GM21825 (cell line): ENCODE results near the gene ZMIZ1.

ENCODE experiments used
- ATAC-seq: cut with Tn5 transposase; IDR thresholded peaks from one replicate; pipeline ENCODE4 v1.9.1; 2021; ENCODE audit warnings: mild to moderate bottlenecking, moderate library complexity; ENCODE audit not compliant: unreplicated experiment

ZMIZ1 gene

GRCh38 chr10:79115302-79115701 is 46.5 kb downstream of the ZMIZ1 start:
- ATAC-seq = no peak

GRCh38 chr10:79116368-79116767 is 47.6 kb downstream of the ZMIZ1 start:
- ATAC-seq = no peak

DNA sequence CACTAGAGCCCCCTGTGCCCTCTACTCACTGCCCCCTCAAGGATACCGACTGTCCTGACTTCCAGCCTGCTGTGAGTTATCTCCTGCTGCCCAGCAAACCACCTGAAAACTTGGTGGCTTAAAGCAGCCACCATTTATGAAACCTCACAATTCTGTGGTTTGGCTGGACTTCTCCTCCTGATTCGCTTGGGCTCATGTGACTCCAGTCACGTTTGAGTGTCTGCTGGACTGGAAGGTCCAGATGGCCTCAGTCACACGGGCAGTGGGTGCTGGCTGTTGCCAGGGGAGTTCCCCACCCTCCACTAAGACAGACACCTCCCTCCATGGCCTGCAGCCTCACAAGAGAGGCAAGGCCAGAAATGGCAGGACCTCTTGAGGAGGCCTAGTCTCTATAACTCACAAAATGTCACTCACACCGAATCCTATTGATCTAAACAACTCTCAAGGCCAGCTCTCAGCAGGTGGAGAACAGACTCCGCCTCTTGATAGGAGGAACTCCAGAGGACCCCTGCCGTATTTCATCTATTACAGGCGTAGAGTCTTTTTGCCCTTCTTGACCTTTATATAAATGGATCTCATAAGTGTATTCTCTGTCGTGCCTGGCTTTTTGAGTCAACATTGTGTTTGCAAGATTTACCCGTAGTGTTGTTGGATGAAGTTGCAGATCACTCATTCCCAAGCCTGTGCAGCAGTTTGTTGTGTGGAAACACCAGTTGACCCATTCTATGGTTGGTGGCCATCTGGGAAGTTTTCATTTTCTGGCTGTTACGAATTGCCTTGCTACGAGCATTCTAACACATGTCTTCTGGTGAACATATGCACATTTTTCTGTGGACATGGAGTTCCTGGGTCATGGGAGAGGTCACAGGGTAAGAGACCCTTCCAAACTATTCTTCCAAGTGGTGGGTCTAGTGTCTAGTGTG is 48.3 kb downstream of the ZMIZ1 start:
- ATAC-seq = peak; percentile 82

GRCh38 chr10:79118286-79119202 is 49.8 kb downstream of the ZMIZ1 start:
- no peak for ATAC-seq

- no peak for ATAC-seq
Observed at GRCh38 chr10:79119306-79119705, 50.5 kb downstream of the ZMIZ1 start.

GRCh38 chr10:79123547-79123963 is 54.8 kb downstream of the ZMIZ1 start:
- ATAC-seq = no peak

GRCh38 chr10:79124066-79124465 is 55.3 kb downstream of the ZMIZ1 start:
- no peak for ATAC-seq

GRCh38 chr10:79125092-79125491 is 56.3 kb downstream of the ZMIZ1 start:
- no peak for ATAC-seq

GRCh38 chr10:79126351-79127080 is 57.8 kb downstream of the ZMIZ1 start:
- ATAC-seq = no peak

- ATAC-seq = no peak
Observed at GRCh38 chr10:79127151-79127961, 58.6 kb downstream of the ZMIZ1 start.

DNA sequence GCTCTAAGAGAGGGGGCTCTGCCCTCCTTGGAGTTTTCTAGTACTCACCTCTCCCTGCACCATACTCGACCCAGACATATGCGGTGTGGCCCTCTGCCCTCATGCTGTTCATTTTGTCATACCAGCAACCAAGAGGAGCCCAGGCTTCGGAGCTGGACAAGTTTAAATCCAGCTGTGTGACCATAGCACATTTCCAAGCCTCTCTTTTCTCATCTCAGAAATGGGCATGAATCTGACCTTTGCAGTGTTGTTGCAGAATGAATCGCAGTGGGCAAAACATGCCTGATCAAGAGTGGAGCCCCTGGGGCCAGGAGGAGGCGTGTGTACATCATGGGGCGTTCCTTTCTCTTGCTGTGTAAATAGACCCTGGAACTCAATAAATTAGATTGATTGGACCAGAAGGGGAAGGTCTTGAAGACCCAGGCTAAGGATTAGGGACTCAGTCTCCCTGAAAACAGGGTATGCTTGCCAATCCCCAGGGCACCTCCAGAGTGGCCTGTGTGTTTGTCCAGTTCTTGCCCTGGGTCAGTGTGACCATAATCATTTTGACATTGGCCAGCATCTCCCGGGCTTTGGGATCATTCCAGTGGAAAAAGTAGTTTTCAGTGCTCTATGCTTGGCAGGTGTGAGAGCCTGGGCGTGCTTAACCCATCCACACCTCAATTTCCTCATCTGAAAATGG is 59.6 kb downstream of the ZMIZ1 start:
- no peak for ATAC-seq

DNA sequence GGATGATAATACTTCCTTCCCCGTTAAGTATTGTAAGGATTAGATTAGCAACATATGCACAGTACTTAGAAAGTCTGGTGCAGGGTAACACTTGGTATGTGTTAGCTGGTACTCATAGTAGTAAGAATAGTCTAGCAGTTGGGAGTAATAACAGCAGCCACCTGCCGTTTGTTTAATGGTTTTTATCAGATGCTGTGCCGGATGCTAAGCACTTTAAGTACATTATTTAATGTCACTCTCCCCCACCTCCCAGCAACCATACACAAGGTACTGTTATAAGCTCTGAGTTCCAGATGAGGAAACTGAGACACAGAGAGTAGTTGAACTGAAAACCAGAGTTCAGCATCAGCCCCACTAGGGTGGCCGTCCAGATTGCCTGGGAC is 60.1 kb downstream of the ZMIZ1 start:
- ATAC-seq = no peak

- no peak for ATAC-seq
Observed at GRCh38 chr10:79129361-79129997, 60.7 kb downstream of the ZMIZ1 start.

GRCh38 chr10:79130255-79130654 is 61.5 kb downstream of the ZMIZ1 start:
- ATAC-seq = no peak

DNA sequence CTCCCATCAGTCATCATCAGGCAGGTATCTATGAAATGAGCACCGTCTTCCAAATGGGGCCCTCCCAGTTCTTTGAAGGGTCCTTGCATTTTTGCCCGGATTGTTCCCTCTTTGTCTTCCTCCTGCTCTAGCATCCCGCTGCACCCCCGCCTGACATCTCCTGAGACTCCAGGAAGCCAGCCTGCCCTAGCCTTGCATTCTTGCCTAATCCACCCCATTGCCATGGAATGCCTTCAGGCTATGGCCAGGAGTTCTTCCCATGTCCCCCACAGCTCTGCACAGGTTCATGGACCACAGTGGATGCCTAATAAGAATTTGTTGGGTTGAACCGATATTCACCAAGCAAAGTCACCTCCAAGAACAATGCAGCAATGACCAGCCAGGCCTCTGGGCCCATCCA is 62.1 kb downstream of the ZMIZ1 start:
- ATAC-seq = no peak

DNA sequence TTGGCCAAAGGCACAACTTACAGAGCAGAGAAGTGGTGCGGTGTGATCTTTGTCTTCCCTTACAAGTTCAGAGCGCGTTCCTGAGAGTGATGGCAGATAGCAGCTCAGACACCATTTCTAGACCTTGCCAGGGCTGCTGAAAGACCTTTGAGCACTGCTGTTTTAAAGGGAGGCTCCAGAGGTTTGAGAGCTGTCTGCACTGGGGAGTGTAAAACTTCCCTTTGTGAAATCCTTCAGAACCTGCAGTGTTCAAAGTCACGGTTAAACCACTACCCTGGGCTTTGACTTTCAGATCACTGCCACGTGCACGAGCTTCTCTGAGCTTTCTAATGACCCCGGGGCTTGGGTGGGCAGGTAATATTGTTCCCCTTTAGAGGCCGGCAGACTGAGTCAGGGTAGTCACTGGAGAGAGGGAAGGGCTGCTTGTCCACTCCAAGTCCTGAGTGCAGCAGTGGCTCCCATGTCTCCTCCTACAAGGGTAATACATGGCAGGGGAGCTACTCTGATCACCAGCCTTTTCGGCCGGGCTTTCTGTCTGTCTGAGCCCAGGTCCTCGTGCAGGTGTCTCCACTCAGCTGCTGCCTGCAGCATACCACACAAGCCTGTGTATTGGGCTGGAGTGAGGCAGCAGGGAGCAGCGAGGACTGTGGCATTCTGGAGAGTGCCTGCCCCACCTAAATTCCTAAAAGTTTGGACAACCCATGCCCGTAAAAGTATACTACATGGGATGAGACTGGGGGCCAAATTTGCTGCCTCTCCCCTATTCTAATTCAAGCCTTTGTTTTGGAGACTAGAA is 63.3 kb downstream of the ZMIZ1 start:
- no peak for ATAC-seq

- ATAC-seq = no peak
Observed at GRCh38 chr10:79132681-79133381, 64.1 kb downstream of the ZMIZ1 start.

DNA sequence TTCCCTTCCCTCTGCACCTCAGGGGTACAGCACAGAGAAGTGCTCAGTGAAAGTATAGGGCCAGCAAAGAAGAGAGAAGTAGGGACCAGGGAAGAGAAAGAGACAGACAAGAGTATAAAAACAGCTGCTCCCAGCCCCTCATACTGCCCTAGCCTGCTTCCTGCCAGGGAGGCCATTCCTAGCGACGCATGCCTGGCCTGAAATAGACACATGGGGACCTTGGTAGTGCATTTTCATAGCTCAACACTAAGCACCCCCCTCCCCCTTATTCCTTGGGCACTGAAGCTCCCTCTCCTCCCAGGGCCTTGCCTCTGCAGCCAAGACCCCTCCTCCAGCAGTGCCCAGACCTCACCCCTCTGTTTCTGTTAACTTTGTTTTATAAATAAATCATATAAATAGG is 64.7 kb downstream of the ZMIZ1 start:
- no peak for ATAC-seq
